Upper lobe of left lung (tissue), 4 donors: ENCODE measurements around the gene REL.

Experiments used
- CTCF ChIP-seq, 6 experiments: fragments of 450-650 bp in 4 of 6; fragments of 200-600 bp in 2 of 6; sonication (generic) in 2 of 6; IDR thresholded peaks; one replicate each; pipeline ENCODE4 v1.5.1; 2016 to 2019; ENCODE audit warnings: antibody characterized with exemption in 6 of 6
- EP300 ChIP-seq, 4 donors: sonication (generic); formaldehyde crosslinking; IDR thresholded peaks; one replicate each; pipeline ENCODE4 v1.5.1; 2017; ENCODE audit warnings: antibody characterized with exemption in 4 of 4, control low read depth in 2 of 4
- POLR2AphosphoS5 ChIP-seq, 2 donors: sonication (generic); formaldehyde crosslinking; IDR thresholded peaks; one replicate each; pipeline ENCODE4 v1.5.1; 2017; ENCODE audit warnings: antibody characterized with exemption in 2 of 2

- TF ChIP-seq POLR2AphosphoS5 (IDR thresholded peaks at IDR 0.05) (no peak), CTCF (IDR thresholded peaks at IDR 0.05) (no peak), EP300 (IDR thresholded peaks at IDR 0.05) (no peak)
Observed at GRCh38 chr2:60964651-60965498, 83.5 kb downstream of the REL start.
